Measurements from ENCODE around the gene CYLD. TPM values are rescaled to one million over a fixed set of nuclear protein-coding genes. Genes with fewer than 3 reads are reported as not detected.

The CYLD gene
- total RNA-seq, 2 experiments from 2014 or later, result 360 to 373 TPM

- peak overlapping the region; percentile 88 for H3K4me3 Mint-ChIP-seq
- intact Hi-C loops (cut with DNase I, micrococcal nuclease), result no loop called here
- no peaks in the 10 kb centered on the region for H3K36me3 Mint-ChIP-seq (ENCODE audit: low read depth)
- no peak overlapping the region for H3K4me3 ChIP-seq (ENCODE audit: low read length)
- H3K27me3 Mint-ChIP-seq, result peaks cover 4% of the 10 kb centered on the region
- H3K9me3 Mint-ChIP-seq, result no peaks in the 10 kb centered on the region
- TF ChIP-seq CTCF (IDR thresholded peaks at IDR 0.05), result no peak
- no peak for DNase-seq
- peaks cover 18% of the 10 kb centered on the region for H3K4me1 Mint-ChIP-seq (ENCODE audit: low read depth)
- peaks cover 0 to 7% of the 10 kb centered on the region in 2 experiments for H3K9me3 ChIP-seq (ENCODE audit: control insufficient read depth in 1 of 2, insufficient read depth in 1 of 2, low read length in 2 of 2)
- no peak for ATAC-seq (ENCODE audit: poor library complexity)
- H3K27ac Mint-ChIP-seq, result no peak overlapping the region
- H3K36me3 ChIP-seq (ENCODE audit: insufficient read depth, low read length), result no peaks in the 10 kb centered on the region
- H3K27me3 ChIP-seq (ENCODE audit: control insufficient read depth in 1 of 2, insufficient read depth in 2 of 2, low read length in 2 of 2), result no peaks in the 10 kb centered on the region
- POLR2A ChIA-PET, result no interaction called here
- CTCF ChIA-PET, result no interaction called here
- no peak overlapping the region for H3K27ac ChIP-seq (ENCODE audit: low read depth in 1 of 2, low read length in 2 of 2)
- H3K4me1 ChIP-seq (ENCODE audit: insufficient read depth, low read length), result peaks cover 12% of the 10 kb centered on the region
Measured at GRCh38 chr16:50839920-50840729, 98.2 kb downstream of the CYLD start.

GRCh38 chr16:50841081-50841886 is 99.4 kb downstream of the CYLD start:
- ATAC-seq (ENCODE audit: poor library complexity) (peak; percentile 89), DNase-seq (peak in 13 of 14 experiments; percentile 7 to 59 (median 21))
- Histone ChIP-seq H3K4me3 (ENCODE audit: low read length) (peak overlapping the region; percentile 52), H3K9me3 (ENCODE audit: control insufficient read depth in 1 of 2, insufficient read depth in 1 of 2, low read length in 2 of 2) (peaks cover 0 to 7% of the 10 kb centered on the region in 2 experiments), H3K27ac (ENCODE audit: low read depth in 1 of 2, low read length in 2 of 2) (no peak overlapping the region), H3K36me3 (ENCODE audit: insufficient read depth, low read length) (no peaks in the 10 kb centered on the region), H3K27me3 (ENCODE audit: control insufficient read depth in 1 of 2, insufficient read depth in 2 of 2, low read length in 2 of 2) (no peaks in the 10 kb centered on the region), H3K4me1 (ENCODE audit: insufficient read depth, low read length) (peaks cover 12% of the 10 kb centered on the region)
- no peak for TF ChIP-seq CTCF (IDR thresholded peaks at IDR 0.05)
- ChIA-PET CTCF (no interaction called here), POLR2A (no interaction called here)
- H3K36me3 Mint-ChIP-seq (ENCODE audit: low read depth), result no peaks in the 10 kb centered on the region
- peaks cover 18% of the 10 kb centered on the region for H3K4me1 Mint-ChIP-seq (ENCODE audit: low read depth)
- peaks cover 4% of the 10 kb centered on the region for H3K27me3 Mint-ChIP-seq
- H3K4me3 Mint-ChIP-seq, result peak overlapping the region; percentile 88
- H3K9me3 Mint-ChIP-seq, result no peaks in the 10 kb centered on the region
- H3K27ac Mint-ChIP-seq, result no peak overlapping the region
- intact Hi-C loops (cut with DNase I, micrococcal nuclease), result no loop called here

- ATAC-seq (ENCODE audit: poor library complexity) (no peak), DNase-seq (no peak)
- TF ChIP-seq CTCF (IDR thresholded peaks at IDR 0.05), result no peak
- Histone ChIP-seq H3K27me3 (ENCODE audit: control insufficient read depth in 1 of 2, insufficient read depth in 2 of 2, low read length in 2 of 2) (no peaks in the 10 kb centered on the region), H3K4me3 (ENCODE audit: low read length) (no peak overlapping the region), H3K4me1 (ENCODE audit: insufficient read depth, low read length) (peaks cover 12% of the 10 kb centered on the region), H3K36me3 (ENCODE audit: insufficient read depth, low read length) (no peaks in the 10 kb centered on the region), H3K27ac (ENCODE audit: low read depth in 1 of 2, low read length in 2 of 2) (no peak overlapping the region), H3K9me3 (ENCODE audit: control insufficient read depth in 1 of 2, insufficient read depth in 1 of 2, low read length in 2 of 2) (peaks cover 0 to 7% of the 10 kb centered on the region in 2 experiments)
- intact Hi-C loops (cut with DNase I, micrococcal nuclease), result no loop called here
- peaks cover 4% of the 10 kb centered on the region for H3K27me3 Mint-ChIP-seq
- H3K9me3 Mint-ChIP-seq, result no peaks in the 10 kb centered on the region
- CTCF ChIA-PET, result no interaction called here
- H3K4me1 Mint-ChIP-seq (ENCODE audit: low read depth), result peaks cover 18% of the 10 kb centered on the region
- no peaks in the 10 kb centered on the region for H3K36me3 Mint-ChIP-seq (ENCODE audit: low read depth)
- POLR2A ChIA-PET, result no interaction called here
- H3K4me3 Mint-ChIP-seq, result peak overlapping the region; percentile 16
- H3K27ac Mint-ChIP-seq, result no peak overlapping the region
Measured at GRCh38 chr16:50842013-50842505, 100.2 kb downstream of the CYLD start.

Measured in CD4-positive, alpha-beta T cell (primary cell).